B cell (primary cell): Measurements from ENCODE around the gene STAM2.

Experiments
- CTCF ChIP-seq: fragments of 200-600 bp; IDR thresholded peaks from one replicate; pipeline ENCODE4 v1.8.0; 2022; ENCODE audit warnings: antibody characterized with exemption, mild to moderate bottlenecking
- EZH2 ChIP-seq: IDR thresholded peaks from 2 replicates; pipeline ENCODE4 v1.6.1; 2012; ENCODE audit warnings: borderline replicate concordance, low read depth, mild to moderate bottlenecking, moderate library complexity, low read length; ENCODE audit not compliant: insufficient read depth, poor library complexity, severe bottlenecking

- TF ChIP-seq CTCF (no peak), EZH2 (no peak)
Measured at GRCh38 chr2:152071518-152071917, 104.0 kb downstream of the STAM2 start.
